G401 (cell line): ENCODE data around the gene RNF150. TPM values are rescaled to one million over a fixed set of nuclear protein-coding genes. Genes with fewer than 3 reads are reported as not detected.

Experiments used
- DNase-seq: peaks from one replicate; pipeline ENCODE4 v3.0.0-alpha.2; 2015; ENCODE audit warnings: low spot score
- in situ Hi-C: cut with HindIII; loops from 2 replicates; pipeline ENCODE4 v1.10.0; 2016; ENCODE audit warnings: low sequenced_read_pairs, mixed read lengths
- total RNA-seq: library from RNA; depleted of rRNA; stranded (reverse); fragments of >200 nt; shearing (Covaris generic); gene quantifications from 2 replicates; pipeline ENCODE4 v1.2.3, GENCODE V29; 2014

The RNF150 gene
- total RNA-seq, 1 experiment from 2014 or later, result 0.85 TPM

DNA sequence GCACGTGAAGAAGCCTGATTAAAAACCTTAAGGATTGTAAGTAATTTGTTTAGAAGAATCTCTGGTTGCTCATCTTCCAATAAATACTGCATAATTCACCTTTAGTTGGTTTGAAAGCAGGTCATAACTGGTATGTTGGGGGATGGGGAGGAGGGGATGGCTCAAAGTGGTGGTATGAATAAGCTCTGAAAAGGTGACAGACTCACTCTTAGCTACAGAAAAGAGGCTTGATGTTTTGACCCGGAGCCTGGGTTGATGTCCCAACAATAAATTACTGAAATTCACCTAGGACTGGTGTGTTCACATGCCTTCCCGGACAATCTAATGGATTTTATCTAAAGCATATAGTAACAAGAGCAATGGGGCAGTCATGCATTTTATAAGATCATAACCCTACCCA lies 245.2 kb downstream of the RNF150 start:
- in situ Hi-C loops, result no loop called here

DNA sequence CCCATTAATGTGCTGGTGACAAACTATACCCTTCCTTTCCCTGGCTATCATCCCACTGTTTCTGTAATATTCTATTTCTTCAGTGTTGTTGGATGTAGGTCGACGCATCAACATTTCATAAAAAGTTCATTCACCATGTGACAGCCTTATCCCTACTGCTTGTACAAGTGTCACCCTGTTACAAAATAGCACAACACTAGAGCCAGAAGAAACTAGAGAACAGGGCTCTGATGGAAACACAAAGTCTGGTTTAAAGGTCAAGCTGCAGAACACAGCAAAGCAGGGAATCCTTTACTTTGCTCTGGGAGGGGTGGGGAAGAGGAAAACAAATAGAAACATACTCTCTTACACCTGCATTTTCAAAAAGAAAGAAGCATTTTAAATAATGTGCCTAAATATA lies 245.8 kb downstream of the RNF150 start:
- DNase-seq, result no peak
- in situ Hi-C loops, result no loop called here

More for the DNA sequence above, 245.2 kb downstream of the RNF150 start:
- DNase-seq, result no peak

DNA sequence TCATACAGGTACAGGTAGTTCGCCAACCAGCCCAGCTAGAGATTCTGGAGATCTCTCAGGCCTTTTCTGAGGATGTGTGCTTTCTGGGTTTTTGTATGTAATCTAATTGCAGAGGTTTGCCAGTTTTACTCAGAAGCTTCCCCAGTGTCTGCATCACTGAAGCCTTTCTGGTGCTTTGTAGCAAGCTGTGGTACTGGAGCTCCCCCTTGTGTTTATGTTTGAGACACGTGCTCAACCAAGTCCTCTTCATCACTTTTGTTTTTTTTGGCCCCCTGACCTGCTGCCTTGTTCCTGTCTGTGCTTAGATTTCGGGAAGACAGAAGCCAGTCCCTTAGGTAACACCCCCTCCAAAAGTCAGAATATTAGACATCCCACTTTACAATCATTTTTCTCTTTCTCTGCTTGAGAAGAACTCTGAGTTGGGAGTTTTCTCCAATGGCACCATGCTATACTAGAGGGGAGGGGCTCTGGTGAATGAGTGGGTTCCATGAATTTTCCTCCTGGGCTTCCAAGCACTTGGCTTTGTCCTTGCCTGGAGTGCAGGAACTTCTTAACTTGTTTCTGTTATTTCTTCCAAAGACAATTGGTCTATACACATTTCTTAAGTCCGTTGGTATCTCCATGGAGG lies 248.7 kb downstream of the RNF150 start:
- peak; percentile 37 for DNase-seq
- in situ Hi-C loops, result no loop called here

DNA sequence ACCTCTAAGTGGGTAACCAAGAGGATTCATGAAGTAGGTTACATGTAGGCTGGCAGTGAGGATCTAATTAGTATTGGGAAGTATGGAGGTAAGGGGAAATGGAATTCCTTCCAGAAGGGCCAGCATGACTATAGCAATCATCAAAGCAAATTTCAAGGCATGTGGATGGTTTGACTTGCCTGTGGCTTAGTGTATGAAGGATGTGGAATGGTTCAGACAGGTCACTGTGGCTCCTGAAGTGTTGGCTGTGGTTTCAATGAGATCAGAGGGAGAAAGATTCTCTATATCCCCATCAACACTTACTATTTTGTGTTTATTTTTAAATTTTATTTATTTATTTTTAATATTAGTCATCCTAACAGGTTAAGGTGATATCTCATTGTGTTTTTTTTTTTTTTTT lies 255.5 kb downstream of the RNF150 start:
- no peak for DNase-seq
- in situ Hi-C loops, result no loop called here

DNA sequence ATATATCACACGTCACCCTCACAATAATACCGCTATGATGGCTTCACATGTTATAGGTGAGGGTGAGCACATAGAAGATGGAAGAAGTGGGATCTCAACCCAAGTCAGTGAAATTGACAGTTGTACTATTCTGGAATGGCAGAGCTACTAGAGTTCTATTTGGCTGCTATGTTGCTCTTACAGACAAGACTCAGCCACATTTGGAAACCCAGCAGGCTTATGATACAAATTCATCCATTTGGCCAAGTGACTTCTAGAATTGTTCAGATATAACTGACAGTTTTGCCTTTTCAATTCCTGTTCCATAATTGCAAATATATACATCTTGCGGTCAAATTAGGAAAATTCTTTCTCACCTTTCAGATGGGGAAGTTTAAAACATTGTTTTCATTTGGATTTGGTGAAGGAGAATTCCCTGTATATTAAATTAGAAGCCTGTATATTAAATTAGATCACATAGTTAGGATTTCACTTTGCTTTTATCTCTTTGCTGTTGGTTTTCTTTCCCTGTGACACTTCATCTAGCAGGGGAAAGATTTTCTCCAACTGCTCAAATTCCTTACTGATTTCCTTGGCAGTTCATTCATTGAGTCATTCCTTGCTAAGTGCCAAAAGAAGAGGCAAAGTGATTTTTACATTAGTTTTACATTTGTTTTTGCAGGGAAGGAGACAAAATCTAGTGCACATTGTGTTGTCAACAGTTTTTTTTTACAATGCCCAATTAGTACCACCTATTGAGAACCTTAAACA lies 256.5 kb downstream of the RNF150 start:
- in situ Hi-C loops, result no loop called here
- DNase-seq, result peak; percentile 67

DNA sequence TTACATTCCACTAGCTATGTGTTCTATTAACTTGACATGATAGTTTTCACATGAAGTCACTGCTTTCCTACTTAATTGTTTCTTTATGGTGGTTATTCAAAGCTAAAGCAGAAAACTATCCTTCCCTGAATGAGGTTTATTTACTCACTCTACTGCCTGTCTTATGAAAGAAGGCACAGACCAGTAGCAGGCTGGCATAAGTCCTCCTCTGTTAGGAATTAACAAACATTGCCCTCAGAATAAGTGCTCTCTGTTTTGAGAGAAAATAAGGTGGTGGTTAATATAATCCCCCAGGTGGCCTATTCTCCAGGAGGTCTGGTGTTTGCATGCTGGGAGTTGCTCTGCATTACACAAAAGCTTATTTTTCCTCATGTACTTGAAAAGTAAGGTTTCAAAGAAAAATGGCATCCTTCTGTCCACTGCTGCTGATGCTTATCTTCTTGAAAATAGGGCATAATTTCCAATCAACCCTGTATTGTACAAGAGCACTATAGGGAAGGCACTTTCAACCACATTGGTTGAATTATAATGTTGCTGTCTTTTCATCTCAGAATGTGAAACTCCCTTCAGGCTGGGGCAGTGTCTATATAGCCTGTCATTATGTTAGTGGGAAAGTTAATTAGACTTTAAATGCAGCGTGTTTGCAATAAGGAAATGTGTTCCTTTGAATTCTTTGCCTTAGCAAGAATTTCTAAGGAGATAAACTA lies 257.4 kb downstream of the RNF150 start:
- peak; percentile 46 for DNase-seq
- in situ Hi-C loops, result no loop called here

DNA sequence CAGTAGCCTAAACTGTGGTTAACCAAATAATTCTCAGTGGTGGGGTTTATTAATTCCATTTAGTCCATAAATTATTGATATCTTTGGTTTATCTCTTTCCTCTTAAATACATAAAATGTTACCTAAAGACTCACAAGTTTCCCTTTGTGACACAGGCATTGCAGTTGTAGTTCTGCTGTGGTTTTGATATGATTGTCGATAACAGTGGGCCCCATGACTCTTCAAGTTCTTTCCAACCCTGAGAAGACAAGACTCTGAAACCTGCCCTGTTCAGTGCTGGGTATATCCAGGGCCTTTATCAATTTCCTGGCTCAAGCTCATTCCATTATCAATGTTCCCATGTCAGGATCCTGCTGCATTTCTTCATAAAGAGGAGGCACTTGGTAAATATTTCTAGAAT lies 259.2 kb downstream of the RNF150 start:
- in situ Hi-C loops, result no loop called here
- no peak for DNase-seq

DNA sequence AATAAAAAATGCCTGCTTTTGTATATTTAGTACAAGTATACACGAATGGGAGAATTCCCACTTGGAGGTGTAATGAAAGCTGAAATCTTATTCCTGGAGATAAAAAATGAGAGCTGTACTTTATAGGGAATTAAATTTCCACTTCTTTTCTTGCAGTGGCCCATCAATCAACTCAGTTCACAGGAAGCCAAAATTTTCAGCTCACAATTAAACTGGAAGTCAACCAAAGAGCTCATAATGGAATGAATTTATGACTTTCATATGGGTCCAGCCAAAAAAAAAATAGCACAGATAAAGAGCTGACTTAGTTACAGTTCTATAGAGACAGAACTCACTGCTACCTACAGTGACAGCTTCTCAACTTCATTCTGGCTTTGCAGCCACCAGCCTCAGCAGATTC lies 261.9 kb downstream of the RNF150 start:
- DNase-seq, result no peak
- in situ Hi-C loops, result no loop called here

DNA sequence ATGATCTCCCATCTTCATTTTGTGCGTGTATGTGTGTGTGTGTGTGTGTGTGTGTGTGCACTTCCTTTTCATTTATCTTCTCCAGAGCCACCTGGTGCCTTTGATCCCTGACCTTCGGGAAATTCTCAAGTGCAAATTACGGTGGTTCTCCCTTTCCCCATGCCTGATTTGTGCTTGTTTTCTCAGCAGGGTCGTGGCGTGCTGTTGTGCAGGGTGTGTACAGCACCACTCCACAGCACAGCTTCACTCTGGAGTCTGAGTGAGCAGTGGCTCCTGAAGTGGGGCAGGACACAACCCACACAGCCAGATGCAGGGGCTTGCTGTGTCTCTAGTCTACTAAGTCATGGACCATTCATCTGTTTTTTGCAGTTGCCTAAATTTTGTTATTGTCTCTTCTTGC lies 262.8 kb downstream of the RNF150 start:
- no peak for DNase-seq
- in situ Hi-C loops, result no loop called here

DNA sequence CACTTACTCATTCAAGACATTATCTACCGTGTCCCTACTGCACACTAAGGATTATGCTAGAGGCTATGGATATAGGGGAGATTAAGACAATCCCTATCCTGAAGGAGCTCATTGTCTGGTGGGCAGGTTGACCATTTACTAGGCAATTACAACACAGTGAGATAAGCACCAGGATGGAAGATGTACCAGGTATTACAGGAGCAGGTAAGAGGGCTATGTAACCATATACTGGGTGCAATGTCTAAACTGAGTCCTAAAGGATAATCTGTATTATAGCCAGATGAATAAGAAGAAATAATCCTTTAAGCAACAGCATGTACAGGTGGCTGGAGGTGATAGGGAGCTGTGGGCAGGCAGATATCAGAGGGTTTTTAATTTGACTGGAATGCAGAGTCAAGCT lies 263.8 kb downstream of the RNF150 start:
- in situ Hi-C loops, result no loop called here
- DNase-seq, result no peak

DNA sequence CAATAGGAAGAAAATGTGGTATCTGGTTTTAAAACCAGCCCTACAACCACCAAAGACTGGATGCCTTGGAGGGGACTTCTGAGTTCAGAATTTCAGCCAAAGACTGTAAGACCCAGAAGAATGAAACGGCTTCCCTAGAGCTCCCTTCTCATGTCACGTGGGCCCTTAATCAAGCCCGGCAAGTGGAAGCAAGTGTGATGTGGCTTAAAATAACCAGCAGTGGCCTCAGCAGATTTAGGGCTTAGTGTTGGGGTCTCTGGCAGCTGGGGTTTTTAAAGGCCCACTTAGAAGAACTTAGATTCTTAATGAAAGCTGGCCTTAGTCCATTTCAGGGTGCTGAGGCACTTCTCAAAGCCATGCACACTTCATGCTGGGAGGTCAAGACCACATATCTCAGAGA lies 265.9 kb downstream of the RNF150 start:
- no peak for DNase-seq
- in situ Hi-C loops, result no loop called here

DNA sequence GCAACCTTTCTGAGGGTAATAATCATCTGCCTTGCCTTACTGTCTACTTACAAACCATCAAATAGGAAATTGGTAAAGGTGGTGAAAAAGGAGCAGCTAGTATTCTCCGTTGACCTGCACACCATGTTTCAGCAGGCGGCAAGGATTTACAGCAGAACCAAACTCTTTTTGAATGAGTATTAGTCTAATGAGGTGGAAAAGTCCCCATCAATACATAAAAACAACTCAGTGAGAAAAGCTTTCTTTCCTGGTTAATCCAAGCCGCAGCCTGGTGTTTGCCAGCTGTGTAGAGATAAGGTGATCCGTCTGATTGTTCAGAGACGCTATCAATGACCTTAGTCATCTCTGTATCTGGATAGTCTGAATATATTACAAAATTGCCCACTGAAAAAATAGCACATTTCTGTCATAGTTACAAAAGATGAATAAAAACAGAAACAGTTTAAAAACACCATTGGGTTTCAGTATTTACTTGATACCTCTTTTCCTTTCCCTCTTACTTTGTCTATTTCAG lies 266.7 kb downstream of the RNF150 start:
- in situ Hi-C loops, result no loop called here

DNA sequence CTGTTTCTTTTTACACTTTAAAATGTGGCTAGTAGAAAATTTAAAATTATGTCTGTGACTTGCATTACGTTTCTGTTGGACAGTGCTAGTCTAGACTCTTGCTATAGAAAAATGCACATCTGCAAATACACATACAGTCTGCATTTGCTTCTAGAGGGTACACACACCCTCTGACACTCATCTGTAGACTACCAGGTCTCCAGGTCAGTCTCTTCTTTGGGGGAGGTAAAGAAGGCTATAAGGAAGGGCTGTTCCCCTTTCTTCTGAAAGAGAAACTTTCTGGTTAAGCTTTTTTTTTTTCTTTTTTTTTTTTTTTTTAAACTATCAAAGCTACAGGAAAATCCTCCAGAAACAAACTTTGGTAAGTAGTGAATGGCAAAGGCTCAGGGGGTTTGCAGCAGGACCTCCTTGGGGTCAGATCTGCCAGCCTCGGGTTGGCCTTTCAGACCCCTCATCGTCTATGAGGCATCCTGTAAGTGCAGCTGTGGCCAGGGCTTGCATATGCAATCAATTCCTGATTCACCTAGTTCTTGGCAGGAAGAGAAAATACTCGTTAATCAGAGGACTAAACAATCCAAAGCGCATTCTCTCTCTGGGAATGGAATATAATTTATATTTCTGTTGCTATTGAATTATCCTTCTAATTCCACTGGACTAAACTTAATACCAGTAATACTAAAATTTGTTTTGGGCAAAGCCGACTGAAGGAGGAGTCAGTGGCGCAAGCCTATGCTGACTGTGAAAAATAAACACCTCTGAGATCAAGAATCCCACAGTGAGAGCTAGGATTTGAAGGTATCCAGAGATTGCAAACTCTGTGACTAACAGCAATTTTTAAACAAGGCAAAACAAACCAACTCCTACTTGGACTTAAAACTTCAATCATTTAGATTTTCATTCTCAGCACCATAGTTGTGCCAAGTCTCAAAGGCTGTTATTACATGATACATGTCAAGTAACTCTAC lies 267.7 kb downstream of the RNF150 start:
- in situ Hi-C loops, result no loop called here
- no peak for DNase-seq

More for the DNA sequence above, 266.7 kb downstream of the RNF150 start:
- DNase-seq, result no peak

DNA sequence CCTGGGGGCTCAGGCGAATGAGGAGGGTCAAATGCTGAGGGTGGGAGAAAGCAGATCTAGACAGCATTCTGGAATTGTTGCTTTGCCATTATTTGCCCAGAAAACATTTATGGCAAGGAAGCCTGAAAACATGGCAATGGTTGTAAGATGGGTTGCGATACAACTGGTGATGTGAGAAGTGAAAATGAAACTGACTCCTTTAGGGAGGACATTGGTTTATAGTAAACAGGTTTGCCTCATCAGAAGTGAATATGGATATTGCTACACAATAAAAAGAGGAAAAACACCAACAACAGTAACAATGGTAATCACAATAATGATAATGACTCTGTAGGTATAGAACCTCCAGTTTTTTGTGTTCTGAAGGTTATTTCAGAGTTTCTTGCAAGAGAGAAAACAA lies 270.1 kb downstream of the RNF150 start:
- in situ Hi-C loops, result no loop called here

DNA sequence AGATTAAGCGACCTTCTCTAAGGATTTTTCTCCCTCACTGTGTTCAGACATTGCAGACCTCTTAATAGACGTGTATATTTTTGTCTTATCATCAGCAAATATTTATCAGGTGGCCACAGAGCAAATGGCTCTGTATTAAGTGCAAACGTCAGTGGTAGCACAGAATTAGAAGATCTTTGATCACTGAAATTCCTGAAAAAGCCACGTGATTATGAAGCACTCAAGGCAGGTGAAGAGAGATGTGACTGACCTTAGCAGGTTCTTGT lies 271.2 kb downstream of the RNF150 start:
- in situ Hi-C loops, result no loop called here
- no peak for DNase-seq

More for the DNA sequence above, 270.1 kb downstream of the RNF150 start:
- no peak for DNase-seq

DNA sequence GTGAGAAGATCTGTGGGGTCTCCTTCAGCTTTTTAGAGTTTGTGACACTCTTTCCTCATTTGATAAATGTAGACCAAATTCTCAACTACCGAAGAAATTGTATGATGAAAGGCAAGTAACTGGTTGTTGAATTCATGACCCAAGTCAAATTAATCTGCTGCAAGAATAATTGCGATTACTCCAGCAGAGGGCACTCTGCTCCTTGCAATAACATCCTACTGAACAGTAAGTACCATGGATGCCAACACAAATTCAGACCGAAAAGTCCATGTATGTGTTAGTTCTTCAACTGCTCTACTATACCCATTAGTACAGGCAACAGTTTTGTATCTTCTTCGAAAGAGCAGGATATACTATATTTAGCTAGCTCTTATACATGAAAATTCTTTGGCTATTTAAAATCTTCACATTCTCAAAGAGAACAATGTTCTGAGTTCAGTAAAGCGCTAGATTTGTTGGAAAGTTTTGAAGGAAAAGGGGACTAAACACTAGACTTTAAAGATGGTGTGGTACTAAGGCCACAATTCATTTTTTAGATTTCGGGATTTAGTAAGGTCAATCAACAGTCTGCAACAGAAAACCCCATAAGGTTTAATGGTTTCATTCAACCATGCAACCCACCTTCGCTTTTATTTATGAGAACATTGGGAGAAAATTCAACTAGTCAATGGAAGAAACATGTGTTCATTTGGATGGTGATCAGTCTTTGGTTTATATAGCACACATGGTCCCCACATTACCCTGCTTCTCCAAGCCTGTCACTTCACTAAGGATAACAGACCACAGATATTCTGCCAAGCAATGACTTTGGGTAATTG lies 271.7 kb downstream of the RNF150 start:
- DNase-seq, result peak; percentile 95
- in situ Hi-C loops, result no loop called here

DNA sequence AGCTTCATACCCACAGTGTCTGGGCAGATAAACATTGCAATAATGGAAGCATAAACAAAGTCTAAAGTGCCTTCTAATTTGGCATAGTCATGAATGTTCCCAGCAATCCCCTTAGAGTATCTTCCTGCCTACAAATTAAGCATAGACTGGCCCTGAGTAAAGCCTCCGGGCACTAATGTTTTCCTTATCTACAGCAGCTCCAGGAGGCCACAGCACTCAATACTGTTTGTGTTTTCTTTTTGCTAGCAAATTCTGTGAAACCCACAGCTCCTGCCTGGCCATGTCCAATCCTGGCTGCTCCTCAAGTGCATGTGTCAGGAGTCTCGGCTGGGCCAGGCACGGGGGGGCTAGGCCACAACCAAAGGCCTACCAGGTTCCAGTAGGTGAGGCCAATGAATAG lies 274.4 kb downstream of the RNF150 start:
- no peak for DNase-seq
- in situ Hi-C loops, result no loop called here

DNA sequence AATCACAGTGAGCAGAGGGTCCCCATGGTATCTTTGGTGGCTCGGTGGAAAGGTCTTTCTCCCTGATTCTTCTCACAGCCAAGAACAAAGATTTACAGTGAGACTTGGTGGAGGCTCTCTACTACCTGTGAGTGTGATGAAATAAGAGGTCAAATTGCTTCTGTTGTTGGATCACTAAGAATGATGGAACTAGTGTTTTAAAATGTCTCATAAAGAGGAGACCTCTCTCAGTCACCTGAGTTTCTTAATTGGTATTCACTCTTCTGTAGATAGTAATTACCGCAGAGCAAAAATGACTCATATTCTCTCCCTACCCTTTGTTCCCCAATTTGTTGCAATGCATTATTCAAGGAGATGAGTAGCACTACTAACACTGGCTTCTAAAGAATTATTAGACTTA lies 276.2 kb downstream of the RNF150 start:
- DNase-seq, result no peak
- in situ Hi-C loops, result no loop called here
